ENCODE measurements around the gene HES7.

The HES7 gene

GRCh38 chr17:8076502-8077266 lies 47.2 kb downstream of the HES7 start:
- Histone ChIP-seq H3K27me3 (peaks cover 57% of the 10 kb centered on the region), H4K20me1 (peaks cover 11% of the 10 kb centered on the region; the same call in 1 of the 2 replicates), H3K4me2 (no peak overlapping the region), H3K27ac (no peak overlapping the region), H3K4me1 (peaks cover 17% of the 10 kb centered on the region), H3K9me3 (no peaks in the 10 kb centered on the region; the same call in 1 of the 2 replicates), H3K4me3 (no peak overlapping the region), H3K36me3 (no peaks in the 10 kb centered on the region), H3K9ac (no peak overlapping the region)
- no peak for TF ChIP-seq Cebpa-rat (IDR thresholded peaks at IDR 0.05)

- TF ChIP-seq Cebpa-rat (IDR thresholded peaks at IDR 0.05) = no peak
- Histone ChIP-seq H3K4me3 (no peak overlapping the region), H3K27ac (no peak overlapping the region), H3K4me2 (no peak overlapping the region), H4K20me1 (peaks cover 16% of the 10 kb centered on the region; the same call in 1 of the 2 replicates), H3K27me3 (peaks cover 66% of the 10 kb centered on the region), H3K36me3 (no peaks in the 10 kb centered on the region), H3K9ac (no peak overlapping the region), H3K9me3 (no peaks in the 10 kb centered on the region; the same call in 1 of the 2 replicates), H3K4me1 (peaks cover 17% of the 10 kb centered on the region)
Observed at GRCh38 chr17:8075574-8076342, 48.1 kb downstream of the HES7 start.

- H3K27ac ChIP-seq = no peak overlapping the region
- H3K4me1 ChIP-seq = peaks cover 17% of the 10 kb centered on the region
- H3K4me3 ChIP-seq = no peak overlapping the region
- no peak overlapping the region for H3K9ac ChIP-seq
- H3K4me2 ChIP-seq = no peak overlapping the region
- no peak for TF ChIP-seq Cebpa-rat (IDR thresholded peaks at IDR 0.05)
- peaks cover 73% of the 10 kb centered on the region for H3K27me3 ChIP-seq
- peaks cover 16% of the 10 kb centered on the region; the same call in 1 of the 2 replicates for H4K20me1 ChIP-seq
- H3K9me3 ChIP-seq = no peaks in the 10 kb centered on the region; the same call in 1 of the 2 replicates
- no peaks in the 10 kb centered on the region for H3K36me3 ChIP-seq
Observed at GRCh38 chr17:8075081-8075480, 48.8 kb downstream of the HES7 start.

- H3K9ac ChIP-seq = no peak overlapping the region
- H3K27ac ChIP-seq = no peak overlapping the region
- no peak overlapping the region for H3K4me2 ChIP-seq
- no peaks in the 10 kb centered on the region; the same call in 1 of the 2 replicates for H3K9me3 ChIP-seq
- peaks cover 69% of the 10 kb centered on the region for H3K27me3 ChIP-seq
- H3K4me3 ChIP-seq = no peak overlapping the region
- H4K20me1 ChIP-seq = peaks cover 16% of the 10 kb centered on the region; the same call in 1 of the 2 replicates
- TF ChIP-seq Cebpa-rat (IDR thresholded peaks at IDR 0.05) = no peak
- H3K4me1 ChIP-seq = peaks cover 15% of the 10 kb centered on the region
- no peaks in the 10 kb centered on the region for H3K36me3 ChIP-seq
Observed at GRCh38 chr17:8074554-8074953, 49.4 kb downstream of the HES7 start.

GRCh38 chr17:8073627-8074484 lies 50.0 kb downstream of the HES7 start:
- no peaks in the 10 kb centered on the region for H3K9me3 ChIP-seq
- H3K9ac ChIP-seq = no peak overlapping the region
- peaks cover 11% of the 10 kb centered on the region for H3K4me1 ChIP-seq
- no peak for TF ChIP-seq Cebpa-rat (IDR thresholded peaks at IDR 0.05)
- no peak overlapping the region for H3K4me3 ChIP-seq
- no peak overlapping the region for H3K27ac ChIP-seq
- no peaks in the 10 kb centered on the region for H3K36me3 ChIP-seq
- peaks cover 16% of the 10 kb centered on the region; the same call in 1 of the 2 replicates for H4K20me1 ChIP-seq
- H3K4me2 ChIP-seq = peak overlapping the region; percentile 29
- H3K27me3 ChIP-seq = peaks cover 62% of the 10 kb centered on the region

- H3K4me3 ChIP-seq = no peak overlapping the region
- H3K4me2 ChIP-seq = peak overlapping the region; percentile 51
- H4K20me1 ChIP-seq = peaks cover 16% of the 10 kb centered on the region; the same call in 1 of the 2 replicates
- no peaks in the 10 kb centered on the region for H3K36me3 ChIP-seq
- peaks cover 11% of the 10 kb centered on the region for H3K4me1 ChIP-seq
- H3K9ac ChIP-seq = no peak overlapping the region
- peaks cover 56% of the 10 kb centered on the region for H3K27me3 ChIP-seq
- TF ChIP-seq Cebpa-rat (IDR thresholded peaks at IDR 0.05) = no peak
- no peaks in the 10 kb centered on the region for H3K9me3 ChIP-seq
- no peak overlapping the region for H3K27ac ChIP-seq
Observed at GRCh38 chr17:8072729-8073461, 51.0 kb downstream of the HES7 start.

- no peak overlapping the region for H3K27ac ChIP-seq
- peaks cover 16% of the 10 kb centered on the region; the same call in 1 of the 2 replicates for H4K20me1 ChIP-seq
- H3K9me3 ChIP-seq = no peaks in the 10 kb centered on the region
- peaks cover 11% of the 10 kb centered on the region for H3K4me1 ChIP-seq
- TF ChIP-seq Cebpa-rat (IDR thresholded peaks at IDR 0.05) = no peak
- H3K4me2 ChIP-seq = 0 out of 2 replicates have a peak overlapping the region, but pooled peaks have one; percentile 51
- H3K4me3 ChIP-seq = no peak overlapping the region
- no peak overlapping the region for H3K9ac ChIP-seq
- H3K27me3 ChIP-seq = peaks cover 56% of the 10 kb centered on the region
- no peaks in the 10 kb centered on the region for H3K36me3 ChIP-seq
Observed at GRCh38 chr17:8072341-8072728, 51.6 kb downstream of the HES7 start.

- TF ChIP-seq Cebpa-rat (IDR thresholded peaks at IDR 0.05) = no peak
- Histone ChIP-seq H3K9me3 (no peaks in the 10 kb centered on the region), H3K27me3 (peaks cover 57% of the 10 kb centered on the region)
Observed at GRCh38 chr17:8071496-8071895, 52.4 kb downstream of the HES7 start.

More at GRCh38 chr17:8071496-8071895, 52.4 kb downstream of the HES7 start:
- Histone ChIP-seq H3K36me3 (no peaks in the 10 kb centered on the region), H4K20me1 (peaks cover 16% of the 10 kb centered on the region; the same call in 1 of the 2 replicates), H3K4me2 (no peak overlapping the region), H3K4me1 (peaks cover 11% of the 10 kb centered on the region), H3K27ac (no peak overlapping the region), H3K4me3 (no peak overlapping the region), H3K9ac (no peak overlapping the region)

All from BLaER1 (cell line).